CD4-positive, alpha-beta T cell (primary cell): ENCODE measurements around the gene VPS52. TPM values are rescaled to one million over a fixed set of nuclear protein-coding genes. Genes with fewer than 3 reads are reported as not detected.

Source experiments
- ATAC-seq: fragments of 200-7000 bp; cut with Tn5 transposase; one replicate; pipeline ENCODE4 v1.10.0; 2022; ENCODE audit warnings: mild to moderate bottlenecking; ENCODE audit not compliant: poor library complexity
- CTCF ChIA-PET: fragments of 350-600 bp; sonication (Branson Sonifier 250); formaldehyde crosslinking; loops from one replicate; lab custom pipeline; 2021; ENCODE audit warnings: antibody characterized with exemption, inconsistent platforms; lab: Charles Lee
- POLR2A ChIA-PET: fragments of 350-600 bp; sonication (Branson Sonifier 250); formaldehyde crosslinking; loops from one replicate; lab custom pipeline; 2021; ENCODE audit warnings: antibody characterized with exemption, inconsistent platforms; lab: Charles Lee
- DNase-seq, 14 experiments: peaks; one replicate each; pipeline ENCODE4 v3.0.0-alpha.2; 2013 to 2020; ENCODE audit warnings: mixed read lengths in 2 of 14
- H3K27ac ChIP-seq, 2 donors: one replicate each; pipeline versions ENCODE4 v1.5.1 to v1.7.0; 2013; ENCODE audit warnings: low read length in 2 of 2, low read depth in 1 of 2, mild to moderate bottlenecking in 1 of 2
- H3K27me3 ChIP-seq, 2 experiments: 1 replicate in 1 of 2; 2 replicates in 1 of 2; pipeline versions ENCODE4 v1.6.1 to v1.7.0; 2013; ENCODE audit warnings: low read length in 2 of 2, control low read depth in 1 of 2, mild to moderate bottlenecking in 1 of 2, moderate library complexity in 1 of 2; ENCODE audit not compliant: insufficient read depth in 2 of 2, control insufficient read depth in 1 of 2
- H3K36me3 ChIP-seq: one replicate; pipeline ENCODE4 v1.6.1; 2013; ENCODE audit warnings: low read length, control low read depth; ENCODE audit not compliant: insufficient read depth
- H3K4me1 ChIP-seq: one replicate; pipeline ENCODE4 v1.6.1; 2013; ENCODE audit warnings: low read length, control low read depth; ENCODE audit not compliant: insufficient read depth
- H3K4me3 ChIP-seq: one replicate; pipeline ENCODE4 v1.5.1; 2013; ENCODE audit warnings: mild to moderate bottlenecking, low read length, moderate library complexity
- H3K9me3 ChIP-seq, 2 experiments: 1 replicate in 1 of 2; 2 replicates in 1 of 2; pipeline versions ENCODE4 v1.6.1 to v1.7.0; 2013; ENCODE audit warnings: low read length in 2 of 2, mild to moderate bottlenecking in 2 of 2, control low read depth in 1 of 2, moderate library complexity in 1 of 2; ENCODE audit not compliant: control insufficient read depth in 1 of 2, insufficient read depth in 1 of 2
- H3K27ac Mint-ChIP-seq: one replicate; pipeline ENCODE4 v1.8.0; 2020; ENCODE audit warnings: mixed read lengths
- H3K27me3 Mint-ChIP-seq: one replicate; pipeline ENCODE4 v1.8.0; 2021; ENCODE audit warnings: mixed read lengths
- H3K36me3 Mint-ChIP-seq: one replicate; pipeline ENCODE4 v1.8.0; 2021; ENCODE audit warnings: low read depth, mixed read lengths
- H3K4me1 Mint-ChIP-seq: one replicate; pipeline ENCODE4 v1.8.0; 2021; ENCODE audit warnings: low read depth, mixed read lengths
- H3K4me3 Mint-ChIP-seq: one replicate; pipeline ENCODE4 v1.8.0; 2020; ENCODE audit warnings: mild to moderate bottlenecking, mixed read lengths
- H3K9me3 Mint-ChIP-seq: one replicate; pipeline ENCODE4 v1.8.0; 2020; ENCODE audit warnings: mixed read lengths
- CTCF ChIP-seq: fragments of 200-600 bp; IDR thresholded peaks from one replicate; pipeline ENCODE4 v1.8.0; 2022; ENCODE audit warnings: antibody characterized with exemption, mild to moderate bottlenecking
- intact Hi-C, 2 experiments: fragments of 100-400 bp; cut with DNase I in 1 of 2; cut with micrococcal nuclease in 1 of 2; formaldehyde crosslinking; loops; one replicate each; pipeline versions ENCODE4 v1.15.1 to v1.9.0; 2023 to 2025; cut with DNase I, micrococcal nuclease
- total RNA-seq, 174 experiments: library from RNA in 2 of 174; stranded (reverse) in 2 of 174; gene quantifications; one replicate each; pipeline ENCODE4 v1.2.3 and lab custom pipeline; 2021 to 2026

VPS52 gene
- total RNA-seq, 2 experiments from 2014 or later, result 67.9 TPM

GRCh38 chr6:33320315-33321181, 48.9 kb upstream of the VPS52 start:
- H3K27me3 Mint-ChIP-seq, result no peaks in the 10 kb centered on the region
- no peak for TF ChIP-seq CTCF
- H3K27ac Mint-ChIP-seq, result peak overlapping the region; percentile 96
- Histone ChIP-seq H3K27ac (peak overlapping the region in 1 of 2 donors; percentile 6), H3K4me3 (no peak overlapping the region), H3K9me3 (no peaks in the 10 kb centered on the region), H3K27me3 (no peaks in the 10 kb centered on the region), H3K4me1 (peaks cover 70% of the 10 kb centered on the region), H3K36me3 (peaks cover 37% of the 10 kb centered on the region)
- DNase-seq, result peak in 1 of 14 experiments; percentile 24
- no peaks in the 10 kb centered on the region for H3K9me3 Mint-ChIP-seq
- CTCF ChIA-PET, result interaction anchor here (1.6 kb wide), 1 partner anchor 25 kb away, joined by 3 read pairs; no protein-coding TSS in a partner anchor
- peaks cover 87% of the 10 kb centered on the region for H3K4me1 Mint-ChIP-seq
- H3K4me3 Mint-ChIP-seq, result peak overlapping the region; percentile 100
- intact Hi-C loops, result no loop called here
- POLR2A ChIA-PET, result interaction anchor here (1.1 kb wide), 1 partner anchor 32 kb away, joined by 3 read pairs; the partner anchor contains the start of gene WDR46
- peaks cover 69% of the 10 kb centered on the region for H3K36me3 Mint-ChIP-seq
- no peak for ATAC-seq

DNA sequence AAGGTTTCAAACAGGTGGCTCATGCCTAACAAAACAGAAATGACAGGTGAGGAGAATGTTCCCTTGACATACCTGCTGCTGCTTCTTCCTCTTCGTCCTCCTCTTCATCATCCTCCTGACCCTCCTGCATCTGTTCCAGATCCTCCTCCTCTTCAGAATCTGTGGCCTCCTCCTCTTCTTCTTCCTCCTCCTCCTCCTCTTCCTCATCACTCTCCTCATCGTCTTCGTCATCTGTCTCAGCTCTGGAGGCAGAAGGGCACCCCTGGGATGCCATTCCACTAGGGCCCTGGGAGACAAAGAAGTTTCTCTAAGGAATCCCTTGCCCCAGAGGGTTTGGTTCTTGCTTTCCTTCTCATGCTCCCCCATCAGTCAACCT, 48.3 kb upstream of the VPS52 start:
- ATAC-seq, result no peak
- H3K36me3 ChIP-seq, result peaks cover 37% of the 10 kb centered on the region
- no peaks in the 10 kb centered on the region for H3K27me3 ChIP-seq
- H3K9me3 ChIP-seq, result no peaks in the 10 kb centered on the region
- TF ChIP-seq CTCF, result no peak
- Mint-ChIP-seq H3K4me3 (peak overlapping the region; percentile 100), H3K27me3 (no peaks in the 10 kb centered on the region), H3K36me3 (peaks cover 69% of the 10 kb centered on the region), H3K4me1 (peaks cover 92% of the 10 kb centered on the region), H3K27ac (peak overlapping the region; percentile 96), H3K9me3 (no peaks in the 10 kb centered on the region)
- peaks cover 77% of the 10 kb centered on the region for H3K4me1 ChIP-seq
- no peak for DNase-seq
- no peak overlapping the region for H3K4me3 ChIP-seq
- H3K27ac ChIP-seq, result no peak overlapping the region
- POLR2A ChIA-PET, result interaction anchor here (1.1 to 3.5 kb wide), 2 partner anchors 25 to 31 kb away, joined by 3 to 155 read pairs; partner anchors contain the start of gene WDR46
- intact Hi-C loops, result no loop called here
- CTCF ChIA-PET, result interaction anchor here (1.6 kb wide), 1 partner anchor 26 kb away, joined by 3 read pairs; no protein-coding TSS in a partner anchor

GRCh38 chr6:33318426-33319073, 46.9 kb upstream of the VPS52 start:
- Mint-ChIP-seq H3K4me1 (peaks cover 98% of the 10 kb centered on the region), H3K27ac (peak overlapping the region; percentile 94), H3K27me3 (no peaks in the 10 kb centered on the region), H3K36me3 (peaks cover 82% of the 10 kb centered on the region), H3K9me3 (no peaks in the 10 kb centered on the region), H3K4me3 (peak overlapping the region; percentile 100)
- DNase-seq (no peak), ATAC-seq (no peak)
- Histone ChIP-seq H3K36me3 (peaks cover 37% of the 10 kb centered on the region), H3K4me1 (peaks cover 78% of the 10 kb centered on the region), H3K27ac (peak overlapping the region; percentile 81 to 86), H3K27me3 (no peaks in the 10 kb centered on the region), H3K9me3 (no peaks in the 10 kb centered on the region), H3K4me3 (peak overlapping the region; percentile 67)
- CTCF ChIA-PET, result interaction anchor here (0.9 to 1.9 kb wide), 6 partner anchors 19 to 107 kb away, joined by 3 to 12 read pairs (median 6); partner anchors contain the start of genes KIFC1, RGL2, RPS18 and VPS52
- intact Hi-C loops, result loop anchor here in 1 of 2 experiments (1.0 kb wide), 1 partner anchor 26 kb away; no protein-coding TSS in a partner anchor
- POLR2A ChIA-PET, result interaction anchor here (0.6 to 3.5 kb wide), 18 partner anchors 10 to 1666 kb away, joined by 3 to 155 read pairs (median 12); partner anchors contain the start of genes B3GALT4, BAG6, CUTA and PFDN6
- TF ChIP-seq CTCF, result no peak
